Activated CD8-positive, alpha-beta memory T cell treated with anti-CD3 and anti-CD28 coated beads, Interleukin-2, amount 50 U/mL, for 24 hours (primary cell): ENCODE data around the gene OR2A12.
"Not testable (repeated sequence)": the region's sequence is repeated elsewhere in the genome, so short reads cannot be mapped to it uniquely, and the experiment has no call there.

Experiments
- DNase-seq: peaks from one replicate; pipeline ENCODE4 v3.0.0-alpha.2; 2020; ENCODE audit errors: extremely low read depth

Gene OR2A12

GRCh38 chr7:144085978-144086377 lies at the start of gene OR2A12:
TSS of gene OR2A12 (plus strand) at chr7:144086278. CDS start at chr7:144095108, 8,830 bp downstream.
- DNase-seq: no peak

- DNase-seq: no peak
These were observed 49.7 kb upstream of the OR2A12 start for GRCh38 chr7:144036302-144036885.

- no peak for DNase-seq
These were observed 48.6 kb upstream of the OR2A12 start for GRCh38 chr7:144037414-144038035.

DNA sequence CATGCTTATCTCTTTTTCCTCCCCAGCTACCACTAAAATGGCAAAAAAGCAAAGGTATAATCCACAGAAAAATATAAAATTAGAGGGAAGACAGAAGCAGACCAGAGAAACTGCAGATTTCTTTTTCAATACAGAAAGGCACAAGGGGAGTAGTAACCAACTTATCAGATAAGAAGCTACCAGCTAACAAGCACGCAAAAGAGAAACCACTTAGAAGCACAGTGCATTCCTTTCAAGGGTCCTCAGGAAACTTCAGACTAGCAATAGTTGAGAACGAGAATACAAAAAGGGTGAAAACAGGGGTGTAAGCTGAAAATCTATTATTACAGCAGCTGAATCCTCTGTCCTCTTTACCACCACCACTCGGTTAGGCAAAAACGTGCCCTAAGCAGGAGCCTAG lies 47.2 kb upstream of the OR2A12 start:
- DNase-seq: no peak

- DNase-seq: no peak
These were observed 37.4 kb upstream of the OR2A12 start, which contains the start of gene OR2A5 for GRCh38 chr7:144048648-144049047. TSS of gene OR2A5 (plus strand) at chr7:144048948. CDS start at chr7:144050402, 1,454 bp downstream.

GRCh38 chr7:144049491-144049890 lies 36.6 kb upstream of the OR2A12 start:
- DNase-seq: no peak

DNA sequence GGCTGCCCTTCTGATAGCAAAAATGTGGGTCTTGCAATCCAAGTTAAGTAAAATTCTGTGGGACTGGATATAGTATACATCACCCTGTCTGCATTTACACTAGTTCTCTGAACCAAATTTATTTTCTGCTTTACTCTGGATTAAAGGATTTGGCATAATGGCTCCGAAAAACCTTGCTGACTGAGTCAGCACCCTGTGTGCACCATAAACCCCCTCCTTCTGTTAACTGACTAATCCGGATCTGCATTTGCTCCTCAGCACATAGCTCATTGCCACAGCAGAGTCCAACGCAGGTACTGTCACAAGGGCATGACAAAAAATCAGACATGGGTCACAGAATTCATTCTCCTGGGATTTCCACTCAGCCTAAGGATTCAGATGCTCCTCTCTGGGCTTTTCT lies 36.0 kb upstream of the OR2A12 start:
- no peak for DNase-seq

GRCh38 chr7:144050884-144051283 lies 35.2 kb upstream of the OR2A12 start:
- not testable (repeated sequence) for DNase-seq

- DNase-seq: no peak
These were observed 28.1 kb upstream of the OR2A12 start for GRCh38 chr7:144057954-144058353.

- DNase-seq: no peak
These were observed 22.4 kb upstream of the OR2A12 start for GRCh38 chr7:144063710-144064109.

DNA sequence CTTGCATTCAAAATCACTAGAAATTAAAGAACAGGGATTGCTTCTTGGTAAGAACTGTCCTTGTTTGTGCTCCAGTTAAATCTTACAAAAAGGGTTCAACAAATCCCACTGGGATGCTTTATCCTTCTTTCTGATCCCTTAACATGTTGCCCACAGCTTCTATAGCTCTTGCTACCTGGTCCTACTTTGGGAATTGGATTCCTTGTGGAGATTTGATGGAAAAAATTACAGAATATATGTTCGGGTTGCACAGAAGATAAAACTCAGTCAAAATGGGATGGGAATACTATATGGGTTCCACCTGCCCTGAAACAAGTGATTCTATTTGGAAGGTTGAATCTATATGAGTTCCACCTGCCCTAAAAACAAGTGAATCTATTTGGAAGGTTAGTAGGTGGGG lies 16.6 kb upstream of the OR2A12 start, which contains the start of gene OR2A25:
Gene OR2A25 (plus strand): TSS at position 301 of the 400 bp plus-strand sequence. CDS start 4,409 bp downstream, outside the sequence.
- DNase-seq: no peak

DNA sequence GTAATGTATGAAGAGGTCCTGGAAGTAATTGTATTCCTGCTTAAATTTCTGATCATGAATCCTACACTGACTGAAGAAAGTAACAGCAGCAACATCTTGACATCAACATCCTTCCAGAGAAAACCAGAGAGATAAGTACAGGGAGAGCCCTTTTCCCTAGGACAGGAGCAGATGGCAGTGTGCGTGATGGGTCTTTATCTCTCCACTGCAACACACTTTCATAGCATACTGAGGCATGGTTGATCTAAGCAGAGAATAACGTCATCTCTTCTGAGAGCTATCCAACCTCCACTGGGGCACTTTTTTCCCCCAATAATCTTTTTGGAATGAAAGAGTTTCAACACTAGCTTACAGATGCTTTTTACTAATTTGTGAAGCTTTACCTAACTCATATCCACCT lies 16.1 kb upstream of the OR2A12 start:
- no peak for DNase-seq

DNA sequence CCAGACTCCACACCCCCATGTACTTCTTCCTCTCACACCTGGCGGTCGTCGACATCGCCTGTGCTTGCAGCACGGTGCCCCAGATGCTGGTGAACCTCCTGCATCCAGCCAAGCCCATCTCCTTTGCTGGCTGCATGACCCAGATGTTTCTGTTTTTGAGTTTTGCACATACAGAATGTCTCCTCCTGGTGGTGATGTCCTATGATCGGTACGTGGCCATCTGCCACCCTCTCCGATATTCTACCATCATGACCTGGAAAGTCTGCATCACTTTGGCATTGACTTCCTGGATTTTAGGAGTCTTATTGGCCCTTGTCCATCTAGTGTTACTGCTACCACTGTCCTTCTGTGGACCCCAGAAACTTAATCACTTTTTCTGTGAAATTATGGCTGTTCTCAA lies 11.7 kb upstream of the OR2A12 start:
- DNase-seq: no peak

GRCh38 chr7:144086730-144087129 lies 652 bp downstream of the OR2A12 start:
- no peak for DNase-seq

DNA sequence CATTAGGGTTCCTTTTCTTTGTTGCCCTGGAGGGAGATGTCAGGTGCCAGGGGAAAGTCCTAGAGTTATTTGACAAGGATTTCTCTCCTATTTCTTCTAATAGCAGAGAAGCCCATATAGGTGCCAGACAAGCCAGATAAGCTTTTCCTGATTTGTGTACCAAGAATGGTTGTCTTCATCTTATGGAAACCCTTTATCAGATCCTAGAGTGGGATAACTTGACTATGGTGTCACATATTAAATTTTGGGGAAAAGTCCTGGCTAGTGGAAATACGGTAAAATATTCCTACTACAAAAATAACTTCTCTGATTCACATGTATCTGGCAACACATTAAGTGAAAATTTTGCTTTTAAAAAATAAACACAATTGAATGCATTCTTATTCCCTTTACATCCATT lies 1.2 kb downstream of the OR2A12 start:
- DNase-seq: no peak

- no peak for DNase-seq
These were observed 4.6 kb downstream of the OR2A12 start for GRCh38 chr7:144090667-144091066.

DNA sequence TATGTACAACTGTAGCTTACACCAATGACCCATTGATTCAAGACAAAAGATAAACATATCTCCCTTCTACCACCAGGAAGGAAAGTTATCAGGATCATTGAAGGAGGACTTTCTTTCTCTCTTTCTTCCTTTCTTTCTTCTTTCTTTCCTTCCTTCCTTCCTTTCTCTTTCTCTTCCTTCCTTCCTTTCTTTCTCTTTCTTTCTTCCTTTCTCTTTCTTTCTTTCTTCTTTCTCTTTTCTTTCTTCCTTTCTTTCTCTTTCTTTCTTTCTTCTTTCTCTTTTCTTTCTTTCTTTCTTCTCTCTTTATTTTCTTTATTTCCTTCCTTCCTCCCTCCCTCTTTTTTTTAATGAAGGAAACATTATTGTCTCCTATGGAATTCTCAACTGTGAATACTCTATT lies 12.7 kb downstream of the OR2A12 start:
- no peak for DNase-seq

GRCh38 chr7:144100607-144101006 lies 14.5 kb downstream of the OR2A12 start:
- DNase-seq: no peak

GRCh38 chr7:144102041-144102440 lies 16.0 kb downstream of the OR2A12 start:
- DNase-seq: no peak

GRCh38 chr7:144105211-144105610 lies 19.1 kb downstream of the OR2A12 start:
- no peak for DNase-seq

DNA sequence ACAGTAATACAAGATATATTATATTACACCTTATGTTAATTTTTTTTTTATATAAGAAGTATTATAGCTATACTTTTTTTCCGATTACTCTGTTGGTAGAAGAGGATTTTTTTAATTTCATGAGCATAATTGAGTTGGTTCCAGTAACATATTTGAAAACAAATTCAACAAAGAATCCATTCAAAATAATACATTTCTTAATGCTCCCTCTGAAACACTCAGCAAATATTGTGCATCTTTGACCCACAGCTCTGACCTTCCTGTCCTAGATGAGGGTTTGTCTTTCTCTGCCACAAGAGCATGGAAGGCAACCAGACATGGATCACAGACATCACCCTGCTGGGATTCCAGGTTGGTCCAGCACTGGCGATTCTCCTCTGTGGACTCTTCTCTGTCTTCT lies 23.2 kb downstream of the OR2A12 start, which contains the start of gene OR2A2:
Gene OR2A2 (plus strand): TSS at position 301 of the 400 bp plus-strand sequence. CDS start 0 bp downstream, at position 301.
- no peak for DNase-seq

DNA sequence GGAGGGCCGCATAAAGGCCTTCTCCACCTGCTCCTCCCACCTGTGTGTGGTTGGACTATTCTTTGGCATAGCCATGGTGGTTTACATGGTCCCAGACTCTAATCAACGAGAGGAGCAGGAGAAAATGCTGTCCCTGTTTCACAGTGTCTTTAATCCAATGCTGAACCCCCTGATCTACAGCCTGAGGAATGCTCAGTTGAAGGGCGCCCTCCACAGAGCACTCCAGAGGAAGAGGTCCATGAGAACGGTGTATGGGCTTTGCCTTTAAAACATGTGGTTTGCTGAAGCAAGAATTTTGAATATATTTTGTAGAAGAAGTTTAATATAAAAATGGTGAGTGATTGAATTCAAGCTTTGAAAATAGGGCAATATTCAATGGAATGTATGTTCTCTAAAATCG lies 24.2 kb downstream of the OR2A12 start:
- DNase-seq: no peak

GRCh38 chr7:144113651-144114050 lies 27.6 kb downstream of the OR2A12 start:
- no peak for DNase-seq
